Endometrial microvascular endothelial cells (primary cell): ENCODE data around the gene JSRP1. TPM values are rescaled to one million over a fixed set of nuclear protein-coding genes. Genes with fewer than 3 reads are reported as not detected.

Source experiments
- in situ Hi-C: cut with HindIII; loops from 2 replicates; pipeline ENCODE4 v1.10.0; 2017; ENCODE audit warnings: low sequenced_read_pairs, low pct_unique_long_range_greater_than_20kb; ENCODE audit errors: inconsistent ontology term
- total RNA-seq: library from RNA; depleted of rRNA; stranded (reverse); fragments of >200 nt; gene quantifications from one replicate; pipeline ENCODE4 v1.2.3, GENCODE V29; 2015; ENCODE audit errors: inconsistent ontology term

Gene JSRP1
- total RNA-seq, 1 donor from 2014 or later = not detected

DNA sequence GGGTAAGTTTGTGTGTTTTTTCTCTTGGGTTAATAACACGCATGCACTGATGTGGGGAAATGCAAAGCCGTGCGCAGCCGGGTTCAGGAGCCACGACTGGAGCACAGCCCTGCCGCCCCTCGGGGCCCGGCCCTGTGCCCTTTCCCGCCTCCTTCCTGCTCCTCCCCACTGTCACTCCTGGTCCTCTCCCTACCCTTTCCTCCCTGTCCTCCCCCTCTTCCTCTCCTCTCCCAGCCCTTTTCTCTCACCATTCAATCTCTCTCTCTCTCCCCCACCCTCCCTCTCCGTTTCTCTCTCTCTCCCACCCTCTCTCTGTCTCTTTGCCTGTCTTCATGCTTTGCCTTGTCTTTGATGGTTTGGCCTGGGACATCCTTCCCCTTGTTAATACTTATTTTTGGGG, 47.2 kb downstream of the JSRP1 start:
- in situ Hi-C loops = no loop called here

- in situ Hi-C loops = no loop called here
These were observed 48.0 kb downstream of the JSRP1 start for GRCh38 chr19:2207991-2208860.

DNA sequence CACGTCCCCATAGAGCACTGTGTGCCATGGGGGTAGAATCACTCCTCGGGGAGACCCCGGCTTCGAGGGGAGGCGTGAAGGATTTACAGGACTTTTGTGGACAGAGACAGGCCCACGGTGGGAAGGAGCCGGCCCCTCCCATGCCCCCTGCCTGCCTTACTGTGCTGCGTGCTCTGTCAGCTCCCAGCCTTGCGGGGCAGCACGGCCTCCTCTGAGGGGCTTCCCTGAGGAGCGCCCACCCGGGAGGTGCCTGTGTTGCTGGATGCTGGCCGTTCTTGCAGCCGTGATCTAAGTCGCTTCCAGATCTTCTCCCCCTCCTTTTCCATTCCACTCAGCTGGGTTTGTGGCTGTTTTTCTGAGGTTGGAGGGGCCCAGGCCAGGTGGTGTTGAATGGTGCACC, 49.2 kb downstream of the JSRP1 start:
- in situ Hi-C loops = no loop called here

DNA sequence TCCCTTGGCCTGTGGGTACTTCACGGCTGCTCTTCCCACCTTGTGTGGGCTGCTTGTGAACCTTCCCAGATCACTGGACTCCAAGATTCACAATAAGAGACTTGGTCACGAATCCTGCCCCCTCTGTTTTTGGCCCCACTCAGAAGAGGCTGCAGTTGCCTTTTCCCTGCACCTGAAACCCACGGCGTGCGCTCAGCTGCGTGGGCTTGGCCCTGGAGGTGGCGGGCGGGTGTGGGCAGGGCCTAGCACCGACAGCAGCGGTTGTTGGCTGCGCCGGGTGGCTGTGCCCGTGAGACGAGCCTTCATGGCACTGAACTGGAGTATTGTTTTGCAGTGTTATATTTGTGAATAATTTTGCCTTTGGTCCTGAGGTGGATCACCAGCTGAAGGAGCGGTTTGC, 53.9 kb downstream of the JSRP1 start:
- in situ Hi-C loops = no loop called here

Other genes starting within 250 kb of the JSRP1 start
- 88.5 TPM for gene BTBD2, start 240.7 kb downstream of the JSRP1 start, total RNA-seq
- gene MKNK2, start 205.2 kb downstream of the JSRP1 start, total RNA-seq = 111 TPM
- gene MOB3A, start 160.1 kb downstream of the JSRP1 start, total RNA-seq = 66.6 TPM
- not detected for gene IZUMO4, start 159.5 kb downstream of the JSRP1 start, total RNA-seq
- gene AP3D1, start 104.9 kb downstream of the JSRP1 start, total RNA-seq = 103 TPM
- gene DOT1L, start 92.5 kb downstream of the JSRP1 start, total RNA-seq = 12.5 TPM
- gene PLEKHJ1, start 20.1 kb downstream of the JSRP1 start, total RNA-seq = 118 TPM
- 51.0 TPM for gene SF3A2, start 19.6 kb downstream of the JSRP1 start, total RNA-seq
- gene AMH, start 7.1 kb downstream of the JSRP1 start, total RNA-seq = 0.19 TPM
- gene PEAK3, start 25.8 kb upstream of the JSRP1 start, total RNA-seq = not detected
- not detected for gene LINGO3, start 51.7 kb upstream of the JSRP1 start, total RNA-seq
- gene LSM7, start 72.2 kb upstream of the JSRP1 start, total RNA-seq = 132 TPM
- gene SPPL2B, start 72.3 kb upstream of the JSRP1 start, total RNA-seq = 53.6 TPM
- not detected for gene TMPRSS9, start 103.8 kb upstream of the JSRP1 start, total RNA-seq
- gene TIMM13, start 171.2 kb upstream of the JSRP1 start, total RNA-seq = 65.0 TPM
- 185 TPM for gene LMNB2, start 200.5 kb upstream of the JSRP1 start, total RNA-seq
- gene GADD45B, start 219.7 kb upstream of the JSRP1 start, total RNA-seq = 45.3 TPM